Cardiac muscle cell (in vitro differentiated cells and primary cell): ENCODE results near the gene TDRD1. TPM values are rescaled to one million over a fixed set of nuclear protein-coding genes. Genes with fewer than 3 reads are reported as not detected.

Source experiments
- DNase-seq, 2 donors: peaks; one replicate each; pipeline versions ENCODE4 v3.0.0 to v3.0.0-alpha.2; 2010 to 2017; ENCODE audit warnings: low read depth in 1 of 2, low spot score in 1 of 2
- H3K27ac ChIP-seq: fragments of 200-600 bp; sonication (generic); 2 replicates; pipeline ENCODE4 v1.5.1; 2016
- H3K27me3 ChIP-seq: fragments of 200-600 bp; sonication (generic); 2 replicates; pipeline ENCODE4 v1.6.0; 2016; ENCODE audit warnings: control low read depth
- H3K36me3 ChIP-seq: fragments of 200-600 bp; sonication (generic); 2 replicates; pipeline ENCODE4 v1.5.1; 2016; ENCODE audit warnings: control low read depth
- H3K4me1 ChIP-seq: fragments of 200-600 bp; sonication (generic); 2 replicates; pipeline ENCODE4 v1.8.1; 2017; ENCODE audit warnings: low read depth, mild to moderate bottlenecking, mixed run types
- H3K4me3 ChIP-seq: fragments of 200-600 bp; sonication (generic); 2 replicates; pipeline ENCODE4 v1.5.1; 2016; ENCODE audit warnings: mild to moderate bottlenecking
- H3K9me3 ChIP-seq: fragments of 200-600 bp; sonication (generic); 2 replicates; pipeline ENCODE4 v1.5.1; 2017; ENCODE audit warnings: low read depth, mild to moderate bottlenecking, control low read depth
- polyA plus RNA-seq: library from polyadenylated mRNA; unstranded; fragments of >200 nt; fragmentation: Nextera tagmentation; extraction: Ambion mirVana; gene quantifications from 2 replicates; pipeline ENCODE4 v1.2.1, GENCODE V29; 2016
- total RNA-seq: library from RNA; depleted of rRNA; stranded (reverse); fragments of >200 nt; gene quantifications from 2 replicates; pipeline ENCODE4 v1.2.3, GENCODE V29; 2016
- TF ChIP-seq, protein P1 (sequence below): IDR thresholded peaks from 2 replicates; pipeline ENCODE4 v1.5.1; 2012; ENCODE audit warnings: low read depth, mild to moderate bottlenecking, low read length

Gene TDRD1
- total and polyA plus RNA-seq, 2 experiments from 2014 or later = not detected

DNA sequence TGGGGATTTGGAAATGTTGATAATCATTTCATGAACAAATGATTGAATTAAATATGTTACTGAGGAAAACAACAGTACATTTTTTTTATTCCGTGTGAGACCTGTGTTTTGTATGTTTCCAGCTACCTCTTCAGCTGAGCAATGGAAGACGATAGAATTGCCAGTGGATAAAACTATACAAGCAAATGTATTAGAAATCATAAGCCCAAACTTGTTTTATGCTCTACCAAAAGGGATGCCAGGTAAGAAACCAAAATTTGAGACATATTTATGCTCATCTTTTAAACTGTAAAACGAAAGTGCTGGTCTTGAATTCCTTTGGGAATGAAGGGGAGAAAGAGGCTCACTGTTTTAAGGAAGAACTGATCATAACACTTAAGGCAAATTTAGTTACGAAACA lies 42.1 kb downstream of the TDRD1 start:
- Histone ChIP-seq H3K4me1 (no peaks in the 10 kb centered on the region), H3K4me3 (no peak overlapping the region)
- TF ChIP-seq, protein P1, sequence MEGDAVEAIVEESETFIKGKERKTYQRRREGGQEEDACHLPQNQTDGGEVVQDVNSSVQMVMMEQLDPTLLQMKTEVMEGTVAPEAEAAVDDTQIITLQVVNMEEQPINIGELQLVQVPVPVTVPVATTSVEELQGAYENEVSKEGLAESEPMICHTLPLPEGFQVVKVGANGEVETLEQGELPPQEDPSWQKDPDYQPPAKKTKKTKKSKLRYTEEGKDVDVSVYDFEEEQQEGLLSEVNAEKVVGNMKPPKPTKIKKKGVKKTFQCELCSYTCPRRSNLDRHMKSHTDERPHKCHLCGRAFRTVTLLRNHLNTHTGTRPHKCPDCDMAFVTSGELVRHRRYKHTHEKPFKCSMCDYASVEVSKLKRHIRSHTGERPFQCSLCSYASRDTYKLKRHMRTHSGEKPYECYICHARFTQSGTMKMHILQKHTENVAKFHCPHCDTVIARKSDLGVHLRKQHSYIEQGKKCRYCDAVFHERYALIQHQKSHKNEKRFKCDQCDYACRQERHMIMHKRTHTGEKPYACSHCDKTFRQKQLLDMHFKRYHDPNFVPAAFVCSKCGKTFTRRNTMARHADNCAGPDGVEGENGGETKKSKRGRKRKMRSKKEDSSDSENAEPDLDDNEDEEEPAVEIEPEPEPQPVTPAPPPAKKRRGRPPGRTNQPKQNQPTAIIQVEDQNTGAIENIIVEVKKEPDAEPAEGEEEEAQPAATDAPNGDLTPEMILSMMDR = no peak

DNA sequence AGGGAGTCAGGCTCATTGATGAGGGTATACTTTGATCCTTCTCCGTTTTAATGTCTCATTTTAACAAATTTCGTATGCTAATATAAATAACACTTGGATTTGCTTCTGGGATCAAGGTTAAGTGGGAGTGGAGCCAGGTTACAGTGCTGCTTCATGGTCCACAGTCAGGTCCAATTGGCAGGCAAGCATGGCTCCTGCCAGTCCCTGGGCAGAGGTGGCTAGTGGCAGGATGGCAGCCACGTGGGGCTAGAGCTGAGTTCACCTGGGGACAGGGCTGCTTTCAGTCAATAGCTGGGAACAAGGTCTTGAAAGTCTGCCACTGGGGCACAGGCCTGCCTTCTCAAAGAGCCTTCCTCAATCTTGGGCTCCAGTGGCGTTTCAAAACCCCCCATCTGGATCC lies 43.9 kb downstream of the TDRD1 start:
- Histone ChIP-seq H3K36me3 (no peaks in the 10 kb centered on the region), H3K4me1 (peaks cover 10% of the 10 kb centered on the region), H3K4me3 (no peak overlapping the region), H3K9me3 (no peaks in the 10 kb centered on the region), H3K27ac (no peak overlapping the region), H3K27me3 (no peaks in the 10 kb centered on the region)
- TF ChIP-seq, protein P1 = no peak
- DNase-seq = no peak

More for the DNA sequence above, 42.1 kb downstream of the TDRD1 start:
- no peaks in the 10 kb centered on the region for H3K9me3 ChIP-seq
- H3K36me3 ChIP-seq = no peaks in the 10 kb centered on the region
- no peak overlapping the region for H3K27ac ChIP-seq
- DNase-seq = no peak
- no peaks in the 10 kb centered on the region for H3K27me3 ChIP-seq

DNA sequence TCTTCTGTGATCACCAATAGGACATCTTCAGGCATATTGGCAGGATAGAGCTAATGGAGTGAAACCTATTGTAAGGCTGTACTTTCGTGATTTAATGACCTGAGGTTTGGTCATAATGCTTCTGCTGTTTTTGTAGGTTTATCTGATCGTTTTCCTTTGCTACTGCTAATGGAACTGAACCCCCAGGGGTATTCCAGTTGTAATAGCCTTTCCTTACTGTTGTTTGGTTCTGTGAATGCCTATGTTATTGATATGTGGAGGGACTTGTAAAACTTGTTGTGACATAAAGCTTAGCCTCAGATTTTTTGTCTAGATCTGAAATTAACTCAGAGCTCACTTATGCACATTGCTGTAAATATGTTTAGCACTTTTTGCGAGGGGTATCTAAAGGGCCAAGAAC lies 49.0 kb downstream of the TDRD1 start:
- H3K4me3 ChIP-seq = no peak overlapping the region
- H3K9me3 ChIP-seq = peaks cover 2% of the 10 kb centered on the region
- no peak overlapping the region for H3K27ac ChIP-seq
- DNase-seq = no peak
- peaks cover 10% of the 10 kb centered on the region for H3K4me1 ChIP-seq
- H3K36me3 ChIP-seq = no peaks in the 10 kb centered on the region
- TF ChIP-seq, protein P1 = no peak
- H3K27me3 ChIP-seq = no peaks in the 10 kb centered on the region

DNA sequence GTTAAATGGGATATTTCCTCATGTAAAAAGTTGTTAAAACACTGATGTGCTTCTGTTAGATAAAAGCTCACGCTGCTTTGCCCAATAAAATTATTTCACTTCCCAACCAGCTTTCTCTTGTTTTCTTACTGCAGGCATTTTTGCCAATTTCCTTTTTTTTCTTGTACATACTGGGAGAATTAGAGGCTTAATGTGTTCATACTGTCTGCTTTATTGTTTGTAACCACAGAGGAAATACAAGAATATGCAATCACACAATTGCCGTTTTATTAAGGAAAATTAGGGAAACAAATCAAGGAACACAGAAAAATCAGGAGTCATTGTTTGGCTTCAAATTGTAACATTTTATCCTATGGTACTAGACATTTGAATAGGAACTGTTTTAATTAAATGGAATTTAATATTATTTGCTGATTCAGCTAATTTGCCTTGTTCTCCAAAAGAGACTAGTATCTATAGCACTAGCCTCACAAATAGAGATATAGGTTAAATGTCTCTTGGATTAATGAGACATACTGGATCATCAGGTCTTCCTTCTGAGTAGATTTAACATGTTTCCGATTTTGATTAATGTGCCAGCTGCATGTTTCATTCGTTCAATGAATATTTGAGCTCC lies 53.5 kb downstream of the TDRD1 start:
- TF ChIP-seq, protein P1 = no peak
- peaks cover 7% of the 10 kb centered on the region for H3K27me3 ChIP-seq
- no peak overlapping the region for H3K27ac ChIP-seq
- H3K9me3 ChIP-seq = peaks cover 2% of the 10 kb centered on the region
- no peak overlapping the region for H3K4me3 ChIP-seq
- H3K36me3 ChIP-seq = no peaks in the 10 kb centered on the region
- no peaks in the 10 kb centered on the region for H3K4me1 ChIP-seq
- no peak for DNase-seq

DNA sequence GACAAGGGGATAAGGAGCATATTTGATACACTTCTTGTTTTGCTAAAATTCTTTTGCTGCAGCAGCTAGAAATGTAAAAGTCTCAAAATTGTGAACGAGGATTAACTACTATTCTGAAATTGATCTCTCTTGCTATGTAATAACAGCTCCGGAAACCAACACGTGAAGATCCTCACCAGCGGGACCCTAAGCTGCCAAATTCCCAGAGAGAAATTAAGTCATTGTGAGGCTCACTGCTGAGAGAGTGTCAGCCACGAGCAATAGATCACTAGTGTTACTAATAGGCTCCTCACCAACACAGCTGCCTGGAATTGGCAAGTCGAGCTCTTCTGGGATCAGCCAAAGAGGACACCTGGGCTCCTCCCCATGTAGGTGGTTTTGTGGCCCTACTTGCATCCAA lies 54.3 kb downstream of the TDRD1 start:
- Histone ChIP-seq H3K27me3 (peaks cover 15% of the 10 kb centered on the region), H3K9me3 (peaks cover 2% of the 10 kb centered on the region), H3K27ac (no peak overlapping the region), H3K4me3 (no peak overlapping the region), H3K36me3 (no peaks in the 10 kb centered on the region), H3K4me1 (no peaks in the 10 kb centered on the region)
- TF ChIP-seq, protein P1 = no peak
- DNase-seq = no peak
